GM19324 (cell line): Measurements from ENCODE around the gene GADL1.

Experiments
- ATAC-seq: cut with Tn5 transposase; IDR thresholded peaks from one replicate; pipeline ENCODE4 v1.9.1; 2021; ENCODE audit warnings: mild to moderate bottlenecking, moderate library complexity; ENCODE audit not compliant: unreplicated experiment, low FRiP score

GADL1 gene

DNA sequence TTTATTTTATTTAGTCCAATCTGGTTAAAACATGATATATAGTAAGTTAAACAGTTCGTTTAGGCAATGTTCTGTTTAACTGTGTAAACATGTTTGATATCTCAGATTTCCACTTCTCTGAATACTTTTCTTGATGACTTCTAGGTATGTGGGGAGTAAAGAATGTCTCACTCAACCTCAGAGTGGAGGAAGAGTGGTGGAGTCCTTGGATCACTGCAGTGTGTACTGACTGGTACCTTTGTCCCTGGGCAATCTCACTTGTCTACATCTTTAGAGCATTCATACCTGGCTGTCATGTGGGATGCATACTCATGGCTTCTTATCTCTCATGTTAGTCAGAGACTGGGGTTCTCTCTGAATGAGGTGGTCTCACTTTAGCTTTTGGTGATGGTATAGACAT, 15.6 kb downstream of the GADL1 start:
- ATAC-seq: no peak

GRCh38 chr3:30875505-30875904, 19.0 kb downstream of the GADL1 start:
- no peak for ATAC-seq

GRCh38 chr3:30873671-30874070, 20.8 kb downstream of the GADL1 start:
- no peak for ATAC-seq

GRCh38 chr3:30872879-30873278, 21.6 kb downstream of the GADL1 start:
- no peak for ATAC-seq

- ATAC-seq: no peak
These were observed 22.7 kb downstream of the GADL1 start for GRCh38 chr3:30871720-30872119.

DNA sequence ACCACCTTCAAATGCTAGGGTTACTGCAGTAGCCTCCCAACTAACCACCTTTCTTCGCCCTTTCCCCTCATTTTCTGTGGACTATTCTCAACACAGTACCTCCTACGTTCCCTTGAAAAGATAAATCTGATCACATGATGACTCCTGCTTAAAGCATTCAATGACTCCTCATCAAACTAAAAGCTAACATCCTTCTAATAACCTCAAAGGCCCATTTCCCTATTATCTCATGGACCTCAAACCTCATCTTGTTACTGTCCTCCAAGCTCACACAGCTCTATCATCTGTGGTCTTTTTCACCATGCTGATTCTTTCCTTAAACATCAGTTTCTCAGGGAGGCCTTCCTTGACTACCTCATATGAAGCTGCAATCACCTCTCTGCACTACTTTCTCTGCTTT, 29.6 kb downstream of the GADL1 start:
- ATAC-seq: no peak

- no peak for ATAC-seq
These were observed 30.3 kb downstream of the GADL1 start for GRCh38 chr3:30864132-30864531.

DNA sequence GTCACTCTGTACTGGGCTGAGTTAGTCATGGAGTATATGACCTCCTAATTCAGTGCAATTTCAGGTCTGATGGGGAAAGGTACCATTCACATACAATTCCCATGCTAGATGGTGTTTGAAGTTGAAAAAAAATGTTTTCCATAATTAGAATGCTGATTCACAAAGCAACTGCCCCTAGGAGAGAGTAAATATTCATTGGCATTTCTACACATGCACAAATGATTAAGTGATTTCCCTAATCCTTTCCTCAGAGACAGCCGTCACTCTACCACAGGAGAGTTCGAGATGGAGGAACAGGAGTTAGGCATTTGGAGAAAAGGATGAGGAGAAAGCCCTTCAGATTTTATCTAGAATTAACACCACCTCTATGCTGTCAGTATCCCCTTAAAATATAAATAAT, 32.5 kb downstream of the GADL1 start:
- no peak for ATAC-seq

DNA sequence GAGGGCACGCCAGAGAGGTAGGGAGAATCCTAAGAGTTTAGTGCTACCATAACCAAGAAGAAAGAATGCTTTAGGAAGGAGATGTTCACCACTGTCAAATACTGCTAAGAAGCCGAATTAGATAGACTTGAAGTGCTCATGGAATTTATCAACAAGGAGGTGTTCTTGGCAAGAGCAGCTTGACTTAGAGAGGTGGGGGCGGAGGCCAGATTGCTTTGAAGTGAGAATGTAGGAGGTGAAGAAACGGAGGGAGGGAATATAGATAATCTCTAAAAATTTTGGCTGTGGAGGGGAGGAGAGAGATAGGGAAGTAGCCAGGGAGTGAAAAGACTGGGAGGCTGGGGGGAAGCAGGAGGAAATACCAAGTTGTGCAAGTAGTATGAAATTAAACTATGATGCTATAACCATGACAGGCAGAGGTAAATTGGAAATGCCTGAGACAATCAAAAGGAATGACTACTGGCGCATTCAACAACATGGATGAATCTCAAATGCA, 35.5 kb downstream of the GADL1 start:
- no peak for ATAC-seq

- no peak for ATAC-seq
These were observed 38.8 kb downstream of the GADL1 start for GRCh38 chr3:30855400-30856292.

GRCh38 chr3:30852833-30853232, 41.6 kb downstream of the GADL1 start:
- ATAC-seq: no peak

GRCh38 chr3:30848087-30848779, 46.2 kb downstream of the GADL1 start:
- no peak for ATAC-seq

DNA sequence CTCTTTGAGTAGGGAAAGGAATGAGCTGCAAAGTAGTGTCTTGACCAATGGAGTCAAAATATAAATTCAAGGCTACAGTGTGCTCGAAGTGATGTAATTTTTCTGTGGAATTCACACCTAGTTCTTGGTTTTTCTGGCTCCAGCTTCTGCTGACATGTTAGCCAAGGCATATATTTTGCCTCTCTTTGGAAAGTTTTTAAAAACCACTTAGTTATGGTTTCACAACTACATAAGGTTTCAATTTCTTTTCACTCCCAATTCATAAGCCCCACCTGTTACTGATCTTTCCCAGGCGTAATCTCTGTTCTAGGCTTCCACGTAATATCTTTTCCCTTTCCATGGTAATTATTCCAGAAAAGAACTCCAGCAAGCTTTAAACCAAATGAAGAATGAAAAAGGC, 46.9 kb downstream of the GADL1 start:
- no peak for ATAC-seq

DNA sequence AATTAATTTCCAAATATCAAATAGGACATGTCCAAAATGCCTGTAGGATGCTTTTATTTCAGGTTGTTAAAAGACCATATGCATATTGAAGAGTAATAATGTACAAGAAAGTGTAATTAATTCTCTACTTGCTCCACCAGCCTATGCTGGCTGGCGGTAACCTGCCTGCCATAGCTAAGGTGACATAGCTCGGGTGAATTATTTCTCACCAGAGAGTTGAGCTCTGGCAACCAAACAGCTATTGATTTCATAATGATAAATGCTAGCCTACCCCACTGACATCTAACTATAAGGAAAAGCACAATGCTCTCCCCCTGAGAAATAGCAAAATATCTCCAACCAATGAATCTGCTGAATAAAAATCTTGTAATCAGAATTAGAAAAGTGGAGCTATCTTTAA, 48.9 kb downstream of the GADL1 start:
- no peak for ATAC-seq

DNA sequence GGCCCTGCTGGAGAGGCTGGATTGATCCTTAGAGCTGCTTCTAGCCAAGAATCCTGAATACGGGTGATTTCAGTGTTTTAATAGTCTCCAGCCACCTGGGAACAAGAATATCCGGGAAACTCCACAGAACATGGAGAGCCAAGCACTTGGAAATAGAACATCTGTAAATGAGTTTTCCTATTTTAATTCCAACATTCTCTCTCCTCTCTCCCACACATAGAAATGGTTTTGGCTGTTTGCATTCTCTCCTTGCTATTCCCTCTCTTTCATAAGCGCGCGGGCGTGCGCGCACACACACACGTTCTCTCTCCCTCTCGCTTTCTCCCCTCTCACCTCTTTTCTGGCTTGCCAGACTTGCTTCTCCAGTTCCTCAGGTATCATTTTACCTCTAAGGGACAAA, 50.6 kb downstream of the GADL1 start:
- no peak for ATAC-seq

GRCh38 chr3:30836141-30836540, 58.3 kb downstream of the GADL1 start:
- ATAC-seq: no peak

DNA sequence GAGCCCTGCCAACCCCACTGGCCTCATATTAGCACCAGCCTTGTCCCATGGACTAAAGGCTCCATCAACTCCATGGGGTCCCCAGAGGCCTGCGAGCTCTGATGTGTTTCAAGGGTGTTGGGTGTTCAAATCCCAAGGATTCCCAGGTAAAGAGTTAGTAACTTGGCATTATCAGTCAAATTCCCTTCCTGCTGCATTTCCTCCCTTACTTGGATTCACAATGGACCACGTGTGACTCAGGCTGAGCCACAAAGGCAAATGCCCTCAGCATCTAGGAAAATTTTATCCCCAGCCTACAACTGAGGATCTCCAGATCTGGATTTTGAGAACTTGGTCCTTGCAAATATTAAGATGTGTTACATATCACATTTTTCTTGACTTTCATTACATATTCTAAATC, 58.8 kb downstream of the GADL1 start:
- ATAC-seq: no peak

DNA sequence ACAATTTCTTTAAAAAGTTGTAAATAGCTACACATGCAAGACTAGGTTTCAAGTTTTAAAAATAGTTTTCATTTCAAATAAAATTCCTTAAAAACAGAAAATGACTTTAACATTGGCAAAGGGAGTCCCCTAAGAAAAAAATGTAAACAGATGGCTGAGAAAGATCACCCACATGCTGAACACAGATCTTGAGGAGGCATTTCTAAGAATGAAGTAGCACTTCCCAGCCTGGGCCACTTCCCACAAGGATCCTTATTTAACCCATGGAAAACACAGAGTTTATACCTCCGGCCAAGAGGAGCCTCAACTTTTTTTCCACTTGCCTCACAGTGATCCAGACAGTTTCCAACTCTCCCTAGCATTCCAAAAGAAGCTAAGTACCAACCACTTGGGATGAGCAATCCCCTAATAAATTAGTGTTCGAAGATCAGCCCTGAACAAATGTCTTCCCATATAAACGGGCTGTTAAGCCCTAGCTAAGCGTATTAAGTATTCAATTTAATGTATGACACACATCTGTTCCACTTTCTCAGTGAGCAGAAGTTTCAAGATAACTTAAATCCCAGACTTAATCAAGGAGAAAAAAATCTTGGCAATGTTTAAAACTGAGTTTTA, 61.4 kb downstream of the GADL1 start:
- ATAC-seq: no peak

GRCh38 chr3:30827080-30827479, 67.4 kb downstream of the GADL1 start:
- no peak for ATAC-seq

GRCh38 chr3:30826531-30826942, 67.9 kb downstream of the GADL1 start:
- no peak for ATAC-seq

- no peak for ATAC-seq
These were observed 75.2 kb downstream of the GADL1 start for GRCh38 chr3:30819067-30819798.
